Breast epithelium (tissue), 4 donors: ENCODE data around the gene ATL2. TPM values are rescaled to one million over a fixed set of nuclear protein-coding genes. Genes with fewer than 3 reads are reported as not detected.

Experiments used
- DNase-seq, 2 donors: peaks; one replicate each; pipeline ENCODE4 v3.0.0-alpha.2; 2019; ENCODE audit warnings: low spot score in 2 of 2
- H3K27ac ChIP-seq, 2 donors: fragments of 200-600 bp; sonication (generic) in 1 of 2; one replicate each; pipeline ENCODE4 v1.5.1; 2016 to 2019; ENCODE audit warnings: mild to moderate bottlenecking in 1 of 2
- H3K27me3 ChIP-seq, 2 donors: fragments of 200-600 bp; sonication (generic) in 1 of 2; one replicate each; pipeline versions ENCODE4 v1.5.1 to v1.6.0; 2017 to 2019; ENCODE audit warnings: control low read depth in 1 of 2, mild to moderate bottlenecking in 1 of 2
- H3K36me3 ChIP-seq: fragments of 200-600 bp; one replicate; pipeline ENCODE4 v1.5.1; 2019
- H3K4me1 ChIP-seq, 2 donors: fragments of 200-600 bp; sonication (generic); one replicate each; pipeline ENCODE4 v1.5.1; 2016 to 2019; ENCODE audit warnings: control low read depth in 1 of 2
- H3K4me3 ChIP-seq, 3 donors: fragments of 200-600 bp; sonication (generic); 1 replicate in 2 of 3; 2 replicates in 1 of 3; pipeline ENCODE4 v1.5.1; 2016 to 2019; ENCODE audit warnings: mild to moderate bottlenecking in 3 of 3, moderate library complexity in 2 of 3
- H3K9me3 ChIP-seq, 2 donors: fragments of 200-600 bp; sonication (generic) in 1 of 2; one replicate each; pipeline ENCODE4 v1.5.1; 2016 to 2019; ENCODE audit warnings: control low read depth in 1 of 2
- POLR2A ChIP-seq: fragments of 450-650 bp; IDR thresholded peaks from one replicate; pipeline ENCODE4 v1.6.1; 2016; ENCODE audit warnings: antibody characterized with exemption, mild to moderate bottlenecking, moderate library complexity
- POLR2AphosphoS5 ChIP-seq, 3 donors: sonication (generic); formaldehyde crosslinking; IDR thresholded peaks; one replicate each; pipeline ENCODE4 v1.6.1; 2017; ENCODE audit warnings: antibody characterized with exemption in 3 of 3
- intact Hi-C: fragments of 100-400 bp; cut with DNase I; formaldehyde crosslinking; loops from one replicate; pipeline ENCODE4 v1.15.1; 2023; ENCODE audit warnings: low total_unique reads
- total RNA-seq, 3 donors: library from RNA; depleted of rRNA; stranded (reverse); fragments of >200 nt; gene quantifications; one replicate each; pipeline ENCODE4 v1.1.0, GENCODE V29; 2016
- TF ChIP-seq, protein P1 (sequence below), 3 donors: fragments of 450-650 bp; IDR thresholded peaks; one replicate each; pipeline ENCODE4 v1.5.1; 2016 to 2017; ENCODE audit warnings: antibody characterized with exemption in 3 of 3, mild to moderate bottlenecking in 3 of 3, moderate library complexity in 3 of 3

The ATL2 gene
- total RNA-seq, 3 donors from 2014 or later = 66.4 to 179 (median 159) TPM

DNA sequence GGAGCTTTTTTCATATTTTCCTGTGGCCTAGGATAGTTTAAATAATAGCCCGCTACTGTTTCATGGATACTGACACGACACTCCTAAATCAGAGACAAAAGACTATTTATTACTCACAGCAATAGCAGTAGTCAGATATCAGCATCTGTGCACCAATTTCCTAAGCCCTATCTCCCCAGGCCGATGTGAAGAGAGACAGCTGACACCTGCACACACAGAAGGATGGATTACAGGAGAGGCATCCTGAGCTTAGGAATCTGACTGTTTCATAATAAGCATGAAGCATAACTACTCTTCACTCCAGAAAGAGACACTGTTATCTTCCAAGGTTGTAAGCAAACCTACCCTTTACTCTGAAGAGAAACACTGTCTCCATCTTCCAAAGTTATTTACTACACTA, 105.4 kb downstream of the ATL2 start:
- intact Hi-C loops = no loop called here
- no peak overlapping the region for H3K4me3 ChIP-seq
- TF ChIP-seq, protein P1, sequence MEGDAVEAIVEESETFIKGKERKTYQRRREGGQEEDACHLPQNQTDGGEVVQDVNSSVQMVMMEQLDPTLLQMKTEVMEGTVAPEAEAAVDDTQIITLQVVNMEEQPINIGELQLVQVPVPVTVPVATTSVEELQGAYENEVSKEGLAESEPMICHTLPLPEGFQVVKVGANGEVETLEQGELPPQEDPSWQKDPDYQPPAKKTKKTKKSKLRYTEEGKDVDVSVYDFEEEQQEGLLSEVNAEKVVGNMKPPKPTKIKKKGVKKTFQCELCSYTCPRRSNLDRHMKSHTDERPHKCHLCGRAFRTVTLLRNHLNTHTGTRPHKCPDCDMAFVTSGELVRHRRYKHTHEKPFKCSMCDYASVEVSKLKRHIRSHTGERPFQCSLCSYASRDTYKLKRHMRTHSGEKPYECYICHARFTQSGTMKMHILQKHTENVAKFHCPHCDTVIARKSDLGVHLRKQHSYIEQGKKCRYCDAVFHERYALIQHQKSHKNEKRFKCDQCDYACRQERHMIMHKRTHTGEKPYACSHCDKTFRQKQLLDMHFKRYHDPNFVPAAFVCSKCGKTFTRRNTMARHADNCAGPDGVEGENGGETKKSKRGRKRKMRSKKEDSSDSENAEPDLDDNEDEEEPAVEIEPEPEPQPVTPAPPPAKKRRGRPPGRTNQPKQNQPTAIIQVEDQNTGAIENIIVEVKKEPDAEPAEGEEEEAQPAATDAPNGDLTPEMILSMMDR (IDR thresholded peaks at IDR 0.05) = no peak
- TF ChIP-seq POLR2A (no peak), POLR2AphosphoS5 (IDR thresholded peaks at IDR 0.05) (no peak)
- H3K27ac ChIP-seq = no peak overlapping the region
- no peaks in the 10 kb centered on the region for H3K27me3 ChIP-seq
- no peaks in the 10 kb centered on the region for H3K9me3 ChIP-seq
- H3K4me1 ChIP-seq = no peaks in the 10 kb centered on the region
- DNase-seq = no peak
- H3K36me3 ChIP-seq = no peaks in the 10 kb centered on the region

DNA sequence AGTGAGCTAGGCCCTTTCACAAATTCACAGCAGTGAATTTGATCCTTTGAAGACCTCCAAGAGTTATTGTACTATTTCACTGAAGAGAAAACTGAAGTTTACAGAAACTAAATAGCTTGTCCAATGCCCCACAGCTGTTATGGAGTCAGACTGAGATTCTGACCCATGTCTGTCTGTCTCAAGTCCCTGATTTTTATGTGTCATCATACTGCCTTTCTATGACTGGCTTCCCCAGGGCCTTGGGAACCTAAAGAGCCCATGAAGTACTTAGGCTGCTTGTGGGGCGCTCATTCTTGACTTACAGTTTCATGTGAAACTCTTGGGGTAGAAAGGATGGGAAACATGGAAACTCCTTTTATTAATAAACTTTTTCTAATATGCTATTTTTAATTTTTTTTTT, 107.7 kb downstream of the ATL2 start:
- H3K4me3 ChIP-seq = no peak overlapping the region
- H3K27ac ChIP-seq = no peak overlapping the region
- H3K4me1 ChIP-seq = no peaks in the 10 kb centered on the region
- intact Hi-C loops = no loop called here
- no peaks in the 10 kb centered on the region for H3K36me3 ChIP-seq
- TF ChIP-seq, protein P1 (IDR thresholded peaks at IDR 0.05) = no peak
- TF ChIP-seq POLR2A (no peak), POLR2AphosphoS5 (IDR thresholded peaks at IDR 0.05) (no peak)
- no peak for DNase-seq
- no peaks in the 10 kb centered on the region for H3K27me3 ChIP-seq
- H3K9me3 ChIP-seq = no peaks in the 10 kb centered on the region

DNA sequence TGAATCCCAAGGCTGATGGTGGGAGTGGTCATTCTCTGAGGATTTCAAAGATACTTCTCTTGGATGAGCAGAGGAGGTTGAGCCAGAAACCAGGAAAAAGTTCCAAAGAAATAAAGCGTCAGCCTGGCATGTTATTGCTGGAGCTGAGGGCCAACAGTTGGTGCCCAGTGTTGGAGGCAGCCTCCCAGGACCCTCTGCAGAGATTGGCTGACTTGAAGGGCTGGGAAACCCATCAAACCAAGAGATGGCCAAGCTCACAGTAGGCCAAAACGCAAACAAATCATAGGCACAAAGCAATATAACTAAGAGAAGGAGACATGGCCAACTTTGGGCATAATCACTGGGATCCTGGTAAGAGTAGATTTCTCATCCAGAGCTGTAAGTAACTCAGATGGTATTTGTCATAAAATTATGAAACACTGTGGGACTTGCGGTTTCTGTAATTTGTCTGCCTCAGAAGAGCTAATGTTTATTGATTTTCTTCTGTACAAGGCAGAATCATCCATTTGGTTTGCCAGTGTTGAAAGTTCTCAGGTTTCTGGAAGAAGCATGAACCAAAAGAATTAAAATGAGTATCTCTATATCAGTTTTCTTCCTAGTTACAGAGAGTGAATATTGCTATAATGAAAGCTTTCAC, 108.3 kb downstream of the ATL2 start:
- TF ChIP-seq POLR2AphosphoS5 (IDR thresholded peaks at IDR 0.05) = no peak
- TF ChIP-seq, protein P1 (IDR thresholded peaks at IDR 0.05) = no peak
- TF ChIP-seq POLR2A = no peak
- Histone ChIP-seq H3K36me3 (no peaks in the 10 kb centered on the region), H3K4me1 (no peaks in the 10 kb centered on the region), H3K27ac (no peak overlapping the region), H3K27me3 (no peaks in the 10 kb centered on the region), H3K9me3 (no peaks in the 10 kb centered on the region), H3K4me3 (no peak overlapping the region)
- no peak for DNase-seq
- intact Hi-C loops = no loop called here

DNA sequence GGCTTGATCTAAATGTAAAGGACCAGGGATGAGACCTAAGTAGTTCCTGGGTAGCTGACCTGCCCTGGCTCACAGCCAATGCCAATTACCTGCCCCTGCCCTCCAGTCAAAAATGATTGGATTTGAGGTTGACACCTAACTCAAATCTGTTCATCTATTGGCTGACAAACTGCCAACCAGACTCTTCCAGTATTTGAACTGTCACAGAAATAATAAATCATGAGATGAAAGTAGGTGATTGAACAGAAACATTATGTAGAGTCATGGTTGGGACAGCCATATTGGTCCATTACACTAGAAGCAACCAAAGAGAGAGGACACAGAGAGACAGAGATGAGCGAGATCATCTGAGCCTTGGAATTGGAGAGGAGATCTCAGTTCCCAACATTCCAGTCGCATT, 109.1 kb downstream of the ATL2 start:
- no peaks in the 10 kb centered on the region for H3K4me1 ChIP-seq
- no peak overlapping the region for H3K27ac ChIP-seq
- no peaks in the 10 kb centered on the region for H3K36me3 ChIP-seq
- no peaks in the 10 kb centered on the region for H3K9me3 ChIP-seq
- intact Hi-C loops = no loop called here
- no peak overlapping the region for H3K4me3 ChIP-seq
- DNase-seq = no peak
- TF ChIP-seq POLR2AphosphoS5 (IDR thresholded peaks at IDR 0.05) (no peak), POLR2A (no peak)
- TF ChIP-seq, protein P1 (IDR thresholded peaks at IDR 0.05) = no peak
- H3K27me3 ChIP-seq = no peaks in the 10 kb centered on the region

DNA sequence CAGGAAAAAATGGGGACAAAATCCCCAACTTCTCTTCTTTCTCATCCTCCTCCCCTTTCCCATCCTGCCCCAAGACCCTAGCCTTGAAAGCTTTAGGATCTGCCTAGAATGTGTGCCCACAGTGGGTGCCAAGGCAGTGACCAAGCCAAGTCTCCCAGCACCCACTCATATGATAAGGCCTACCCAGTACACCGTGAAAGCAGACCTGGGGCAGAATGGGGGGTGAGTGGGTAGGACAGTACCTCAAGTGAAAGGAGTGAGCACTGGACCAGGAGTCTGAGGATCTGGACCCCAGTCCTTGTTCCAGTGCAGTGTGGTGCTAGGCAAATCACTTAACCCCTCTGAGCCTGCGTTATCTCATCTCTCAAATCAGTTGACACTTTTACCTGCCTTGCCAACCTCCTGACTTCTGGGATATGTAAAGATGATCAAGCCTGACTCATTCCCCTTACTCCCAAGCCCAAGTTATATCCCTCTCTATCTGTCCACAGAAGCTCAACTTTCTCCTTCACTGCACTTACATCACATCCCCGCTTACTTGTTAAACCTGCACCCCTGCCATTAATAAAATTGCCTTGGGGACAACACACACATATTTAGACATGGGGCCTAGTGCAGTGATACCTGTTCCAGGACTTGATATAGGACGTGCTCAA, 109.7 kb downstream of the ATL2 start:
- intact Hi-C loops = no loop called here
- Histone ChIP-seq H3K27me3 (no peaks in the 10 kb centered on the region), H3K4me1 (no peaks in the 10 kb centered on the region), H3K9me3 (no peaks in the 10 kb centered on the region), H3K4me3 (no peak overlapping the region), H3K27ac (peak overlapping the region in 1 of 2 donors; percentile 48), H3K36me3 (no peaks in the 10 kb centered on the region)
- no peak for DNase-seq
- TF ChIP-seq POLR2AphosphoS5 (IDR thresholded peaks at IDR 0.05) (no peak), POLR2A (no peak)
- TF ChIP-seq, protein P1 (IDR thresholded peaks at IDR 0.05) = no peak
